ENCODE data around the gene B4GAT1. TPM values are rescaled to one million over a fixed set of nuclear protein-coding genes. Genes with fewer than 3 reads are reported as not detected.
"Not testable (repeated sequence)": the region's sequence is repeated elsewhere in the genome, so short reads cannot be mapped to it uniquely, and the experiment has no call there.

The B4GAT1 gene
- total RNA-seq, 3 donors from 2014 or later: 13.4 to 34.6 (median 13.4) TPM

GRCh38 chr11:66314186-66314501, 33.3 kb downstream of the B4GAT1 start:
- intact Hi-C loops (cut with DNase I, micrococcal nuclease): loop anchor here in 1 of 2 donors (10.0 kb wide), 1 partner anchor 71 kb away; no protein-coding TSS in a partner anchor
- DNase-seq: no peak
- H3K9me3 ChIP-seq: no peaks in the 10 kb centered on the region
- H3K36me3 ChIP-seq (ENCODE audit: low read depth): no peaks in the 10 kb centered on the region
- TF ChIP-seq, protein P1, sequence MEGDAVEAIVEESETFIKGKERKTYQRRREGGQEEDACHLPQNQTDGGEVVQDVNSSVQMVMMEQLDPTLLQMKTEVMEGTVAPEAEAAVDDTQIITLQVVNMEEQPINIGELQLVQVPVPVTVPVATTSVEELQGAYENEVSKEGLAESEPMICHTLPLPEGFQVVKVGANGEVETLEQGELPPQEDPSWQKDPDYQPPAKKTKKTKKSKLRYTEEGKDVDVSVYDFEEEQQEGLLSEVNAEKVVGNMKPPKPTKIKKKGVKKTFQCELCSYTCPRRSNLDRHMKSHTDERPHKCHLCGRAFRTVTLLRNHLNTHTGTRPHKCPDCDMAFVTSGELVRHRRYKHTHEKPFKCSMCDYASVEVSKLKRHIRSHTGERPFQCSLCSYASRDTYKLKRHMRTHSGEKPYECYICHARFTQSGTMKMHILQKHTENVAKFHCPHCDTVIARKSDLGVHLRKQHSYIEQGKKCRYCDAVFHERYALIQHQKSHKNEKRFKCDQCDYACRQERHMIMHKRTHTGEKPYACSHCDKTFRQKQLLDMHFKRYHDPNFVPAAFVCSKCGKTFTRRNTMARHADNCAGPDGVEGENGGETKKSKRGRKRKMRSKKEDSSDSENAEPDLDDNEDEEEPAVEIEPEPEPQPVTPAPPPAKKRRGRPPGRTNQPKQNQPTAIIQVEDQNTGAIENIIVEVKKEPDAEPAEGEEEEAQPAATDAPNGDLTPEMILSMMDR (IDR thresholded peaks at IDR 0.05): no peak
- H3K4me3 ChIP-seq: no peak overlapping the region
- H3K4me1 ChIP-seq (ENCODE audit: low read depth): peaks cover 12% of the 10 kb centered on the region
- no peak for ATAC-seq

- peaks cover 12% of the 10 kb centered on the region for H3K4me1 ChIP-seq (ENCODE audit: low read depth)
- no peaks in the 10 kb centered on the region for H3K36me3 ChIP-seq (ENCODE audit: low read depth)
- intact Hi-C loops (cut with DNase I, micrococcal nuclease): loop anchor here in 1 of 2 donors (10.0 kb wide), 1 partner anchor 71 kb away; no protein-coding TSS in a partner anchor
- DNase-seq: no peak
- H3K9me3 ChIP-seq: no peaks in the 10 kb centered on the region
- H3K4me3 ChIP-seq: no peak overlapping the region
- ATAC-seq: no peak
- TF ChIP-seq, protein P1 (IDR thresholded peaks at IDR 0.05): no peak
Observed at GRCh38 chr11:66313321-66314185, 33.9 kb downstream of the B4GAT1 start.

DNA sequence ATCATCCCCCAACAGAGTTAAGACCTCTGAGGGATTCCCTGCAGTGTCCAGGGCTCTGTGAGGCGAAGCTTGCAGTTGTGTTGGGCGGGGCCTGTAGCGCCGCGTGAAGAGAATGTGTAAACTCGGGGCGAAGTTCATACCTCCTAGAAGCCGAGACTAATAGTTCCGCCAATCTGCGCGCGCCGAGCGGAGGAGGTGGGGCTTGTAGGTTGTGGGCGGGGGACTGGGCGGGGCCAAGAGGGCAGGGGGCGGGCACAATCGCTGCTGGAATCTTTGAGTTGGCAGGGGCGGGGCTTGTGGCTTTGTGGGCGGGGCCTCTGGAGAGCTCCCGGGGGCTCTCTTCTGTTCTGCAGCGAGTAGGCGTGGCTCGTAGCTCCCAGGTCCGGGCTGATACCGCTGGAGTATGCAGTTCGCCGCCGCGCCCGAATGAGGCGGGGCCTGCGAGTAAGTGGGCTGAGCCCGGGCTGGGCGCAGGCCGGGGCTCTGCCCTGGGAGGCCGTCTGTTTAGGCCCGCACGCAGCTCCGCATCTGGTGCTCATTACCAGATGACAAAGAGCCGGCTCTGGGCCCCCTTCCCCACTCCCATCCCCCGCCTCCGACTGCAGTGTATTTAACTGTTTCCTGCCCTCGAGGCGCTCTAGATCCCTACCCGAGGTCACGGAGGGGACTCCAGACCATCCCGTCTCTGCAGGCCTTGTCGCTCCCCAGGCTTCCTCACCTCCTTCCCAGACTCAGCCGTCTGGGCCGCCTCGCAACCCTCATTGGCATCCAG, 34.7 kb downstream of the B4GAT1 start:
- Histone ChIP-seq H3K36me3 (ENCODE audit: low read depth) (no peaks in the 10 kb centered on the region), H3K4me3 (no peak overlapping the region), H3K4me1 (ENCODE audit: low read depth) (peaks cover 7% of the 10 kb centered on the region), H3K9me3 (no peaks in the 10 kb centered on the region)
- TF ChIP-seq, protein P1 (IDR thresholded peaks at IDR 0.05): no peak
- peak; percentile 100 for DNase-seq
- intact Hi-C loops (cut with DNase I, micrococcal nuclease): loop anchor here in 1 of 2 donors (10.0 kb wide), 1 partner anchor 72 kb away; no protein-coding TSS in a partner anchor
- peak; percentile 86 for ATAC-seq

DNA sequence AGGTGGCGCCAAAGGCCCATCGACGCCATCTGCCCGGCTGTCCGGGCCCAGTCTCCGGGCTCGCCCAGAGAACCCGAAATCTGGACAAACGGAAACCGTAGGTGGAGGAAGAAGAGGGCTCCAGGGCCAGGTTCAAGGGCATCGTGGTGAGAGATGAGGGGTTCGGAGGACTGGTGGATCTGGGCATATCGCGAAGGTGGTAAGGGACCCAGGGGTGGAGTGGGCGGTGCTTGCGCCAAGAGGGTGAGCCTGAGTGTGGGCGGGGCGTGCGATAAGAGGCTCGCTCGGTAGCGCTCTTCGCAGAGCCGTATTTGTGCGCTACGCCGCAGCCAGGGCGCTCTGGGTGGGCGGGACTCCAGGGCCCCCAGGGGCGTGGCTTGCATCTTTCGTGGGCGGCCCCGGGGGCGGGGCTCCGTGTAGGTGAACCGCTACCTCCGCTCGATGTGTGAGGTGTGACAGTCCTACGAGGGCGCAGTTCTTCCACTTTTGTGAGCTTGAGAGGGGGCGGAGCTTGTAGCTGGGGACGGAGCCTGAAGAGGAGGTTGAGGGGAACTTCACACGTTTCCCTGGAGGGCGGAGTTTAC, 35.4 kb downstream of the B4GAT1 start:
- DNase-seq: peak; percentile 93 to 97 (median 95)
- ATAC-seq: peak; percentile 79
- no peak overlapping the region for H3K4me3 ChIP-seq
- no peaks in the 10 kb centered on the region for H3K9me3 ChIP-seq
- intact Hi-C loops (cut with DNase I, micrococcal nuclease): loop anchor here in 1 of 2 donors (10.0 kb wide), 1 partner anchor 73 kb away; no protein-coding TSS in a partner anchor
- no peaks in the 10 kb centered on the region for H3K36me3 ChIP-seq (ENCODE audit: low read depth)
- peaks cover 7% of the 10 kb centered on the region for H3K4me1 ChIP-seq (ENCODE audit: low read depth)
- TF ChIP-seq, protein P1 (IDR thresholded peaks at IDR 0.05): peak; percentile 84

- intact Hi-C loops (cut with DNase I, micrococcal nuclease): loop anchor here in 1 of 2 donors (10.0 kb wide), 1 partner anchor 73 kb away; no protein-coding TSS in a partner anchor
- TF ChIP-seq, protein P1 (IDR thresholded peaks at IDR 0.05): no peak
- no peak overlapping the region for H3K4me3 ChIP-seq
- peaks cover 7% of the 10 kb centered on the region for H3K4me1 ChIP-seq (ENCODE audit: low read depth)
- ATAC-seq (no peak), DNase-seq (no peak)
- H3K9me3 ChIP-seq: no peaks in the 10 kb centered on the region
- H3K36me3 ChIP-seq (ENCODE audit: low read depth): no peaks in the 10 kb centered on the region
Observed at GRCh38 chr11:66311470-66311964, 35.9 kb downstream of the B4GAT1 start.

DNA sequence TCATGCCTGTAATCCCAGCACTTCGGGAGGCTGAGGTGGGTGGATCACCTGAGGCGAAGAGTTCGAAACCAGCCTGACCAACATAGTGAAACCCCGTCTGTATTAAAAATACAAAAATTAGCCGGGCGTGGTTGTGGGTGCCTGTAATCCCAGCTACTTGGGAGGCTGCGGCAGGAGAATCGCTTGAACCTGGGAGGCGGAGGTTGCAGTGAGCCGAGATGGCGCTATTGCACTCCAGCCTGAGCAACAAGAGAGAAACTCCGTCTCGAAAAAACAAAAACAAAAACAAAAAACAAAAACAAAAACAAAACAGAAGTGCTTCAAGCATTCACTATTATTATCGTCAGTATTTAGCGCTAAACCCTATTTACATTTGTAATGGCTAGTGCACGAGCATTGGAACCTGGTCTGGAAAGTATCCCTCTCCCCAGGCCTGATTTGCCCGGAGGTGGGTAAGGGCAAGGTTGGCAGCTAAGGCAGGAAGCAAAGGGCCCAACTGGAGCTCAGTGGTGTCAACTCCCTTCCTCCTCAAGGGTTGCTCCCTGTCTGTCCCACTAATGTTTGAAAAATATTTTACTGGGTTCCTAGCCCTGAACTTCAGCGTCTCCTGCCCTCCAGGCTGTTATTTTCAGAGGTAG, 36.5 kb downstream of the B4GAT1 start:
- H3K36me3 ChIP-seq (ENCODE audit: low read depth); H3K9me3 ChIP-seq; H3K4me1 ChIP-seq (ENCODE audit: low read depth); ATAC-seq; H3K4me3 ChIP-seq; DNase-seq: not testable (repeated sequence)
- intact Hi-C loops (cut with DNase I, micrococcal nuclease): loop anchor here in 1 of 2 donors (10.0 kb wide), 1 partner anchor 74 kb away; no protein-coding TSS in a partner anchor

Measured in mucosa of descending colon (tissue), 3 donors.